ENCODE measurements around the gene RFX2. TPM values are rescaled to one million over a fixed set of nuclear protein-coding genes. Genes with fewer than 3 reads are reported as not detected.

RFX2 gene
- total RNA-seq, 2 experiments from 2014 or later: 8.6 to 8.9 TPM

- intact Hi-C loops (cut with DNase I, micrococcal nuclease): loop anchor here in 1 of 2 experiments (5.0 kb wide), 1 partner anchor 48 kb away; the partner anchor contains the start of gene RFX2
- Mint-ChIP-seq H3K4me3 (no peak overlapping the region), H3K27me3 (peaks cover 5% of the 10 kb centered on the region), H3K36me3 (ENCODE audit: low read depth) (no peaks in the 10 kb centered on the region), H3K4me1 (peaks cover 60% of the 10 kb centered on the region), H3K9me3 (ENCODE audit: low read depth) (no peaks in the 10 kb centered on the region), H3K27ac (no peak overlapping the region)
- DNase-seq (no peak), ATAC-seq (no peak)
- CTCF ChIA-PET: interaction anchor here (0.8 kb wide), 1 partner anchor 15 kb away, joined by 3 read pairs; no protein-coding TSS in a partner anchor
- POLR2A ChIA-PET: no interaction called here
Measured at GRCh38 chr19:6064336-6065073, 45.8 kb downstream of the RFX2 start.

GRCh38 chr19:6063576-6064335, 46.5 kb downstream of the RFX2 start:
- Mint-ChIP-seq H3K27ac (no peak overlapping the region), H3K36me3 (ENCODE audit: low read depth) (no peaks in the 10 kb centered on the region), H3K4me1 (peaks cover 60% of the 10 kb centered on the region), H3K27me3 (peaks cover 5% of the 10 kb centered on the region), H3K4me3 (no peak overlapping the region), H3K9me3 (ENCODE audit: low read depth) (no peaks in the 10 kb centered on the region)
- ChIA-PET POLR2A (no interaction called here), CTCF (interaction anchor here (0.8 kb wide), 1 partner anchor 14 kb away, joined by 3 read pairs; no protein-coding TSS in a partner anchor)
- DNase-seq: no peak
- ATAC-seq: no peak
- intact Hi-C loops (cut with DNase I, micrococcal nuclease): no loop called here

DNA sequence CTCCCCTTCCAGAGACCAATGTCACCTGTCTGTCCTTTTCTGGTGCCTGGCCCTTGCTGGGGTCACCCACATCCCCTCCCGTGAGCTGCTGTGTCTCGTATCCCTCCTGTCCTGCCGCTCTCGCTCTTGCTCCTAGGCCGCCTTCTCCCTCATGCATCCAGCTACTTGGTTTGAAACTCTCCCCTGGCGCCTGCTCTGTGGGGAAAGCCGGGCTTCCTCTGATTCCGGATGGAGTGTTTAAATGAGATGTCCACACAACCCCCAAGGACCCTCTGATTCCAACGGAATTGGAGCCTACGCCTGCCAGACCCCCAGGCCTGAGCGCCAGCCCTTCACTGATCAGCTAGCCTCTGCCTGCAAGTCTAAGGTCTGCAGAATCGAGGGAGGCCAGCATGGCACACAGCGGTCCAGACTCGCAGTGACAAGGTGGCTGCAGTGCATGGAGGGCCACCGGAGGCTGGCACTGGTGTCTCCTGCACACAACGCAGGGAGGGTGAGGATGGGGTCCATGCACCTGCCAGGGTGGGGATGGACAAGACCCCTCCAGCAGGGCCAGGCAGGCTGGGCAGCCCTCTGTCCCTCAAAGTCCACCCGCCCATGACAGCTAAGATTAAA, 47.2 kb downstream of the RFX2 start:
- CTCF ChIA-PET: no interaction called here
- no peak overlapping the region for H3K4me3 Mint-ChIP-seq
- H3K36me3 Mint-ChIP-seq (ENCODE audit: low read depth): no peaks in the 10 kb centered on the region
- no peak for DNase-seq
- no peak for ATAC-seq
- POLR2A ChIA-PET: interaction anchor here (0.6 kb wide), 2 partner anchors 155 to 238 kb away, joined by 3 to 4 read pairs; no protein-coding TSS in a partner anchor
- H3K27ac Mint-ChIP-seq: no peak overlapping the region
- no peaks in the 10 kb centered on the region for H3K9me3 Mint-ChIP-seq (ENCODE audit: low read depth)
- intact Hi-C loops (cut with DNase I, micrococcal nuclease): no loop called here
- H3K4me1 Mint-ChIP-seq: peaks cover 60% of the 10 kb centered on the region
- peaks cover 5% of the 10 kb centered on the region for H3K27me3 Mint-ChIP-seq

DNA sequence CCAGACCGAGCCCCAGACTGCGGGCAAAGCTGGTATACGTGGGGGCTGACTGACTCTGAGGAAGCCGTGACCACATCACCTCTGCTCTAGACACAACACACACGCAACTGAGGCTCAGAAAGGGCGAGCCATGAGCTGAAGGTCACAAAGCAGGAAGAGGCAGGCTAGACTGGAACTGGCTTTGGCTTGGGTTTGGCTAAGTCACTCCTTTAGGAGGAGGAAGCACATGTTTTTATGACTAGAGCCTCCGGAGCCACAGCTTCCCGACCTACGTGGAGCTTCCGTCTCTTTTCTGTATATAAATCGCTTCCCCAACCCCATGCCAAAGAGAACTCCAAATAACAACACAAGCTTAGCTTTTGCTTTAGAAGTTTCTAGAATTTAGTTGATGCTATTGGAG, 48.0 kb downstream of the RFX2 start:
- ChIA-PET POLR2A (interaction anchor here (0.6 kb wide), 2 partner anchors 156 to 239 kb away, joined by 3 to 4 read pairs; no protein-coding TSS in a partner anchor), CTCF (interaction anchor here (0.9 kb wide), 1 partner anchor 14 kb away, joined by 3 read pairs; no protein-coding TSS in a partner anchor)
- Mint-ChIP-seq H3K27me3 (peaks cover 5% of the 10 kb centered on the region), H3K4me1 (peaks cover 60% of the 10 kb centered on the region), H3K36me3 (ENCODE audit: low read depth) (no peaks in the 10 kb centered on the region), H3K27ac (peak overlapping the region; percentile 4), H3K9me3 (ENCODE audit: low read depth) (no peaks in the 10 kb centered on the region), H3K4me3 (no peak overlapping the region)
- peak; percentile 71 for ATAC-seq
- intact Hi-C loops (cut with DNase I, micrococcal nuclease): no loop called here
- peak; percentile 64 for DNase-seq

- Mint-ChIP-seq H3K27me3 (peaks cover 5% of the 10 kb centered on the region), H3K9me3 (ENCODE audit: low read depth) (no peaks in the 10 kb centered on the region), H3K4me3 (peak overlapping the region; percentile 37), H3K36me3 (ENCODE audit: low read depth) (no peaks in the 10 kb centered on the region), H3K4me1 (peaks cover 60% of the 10 kb centered on the region), H3K27ac (peak overlapping the region; percentile 56)
- ATAC-seq (no peak), DNase-seq (no peak)
- ChIA-PET CTCF (interaction anchor here (0.9 kb wide), 1 partner anchor 14 kb away, joined by 3 read pairs; no protein-coding TSS in a partner anchor), POLR2A (interaction anchor here (0.7 kb wide), 1 partner anchor 819 kb away, joined by 3 read pairs; no protein-coding TSS in a partner anchor)
- intact Hi-C loops (cut with DNase I, micrococcal nuclease): no loop called here
Measured at GRCh38 chr19:6061376-6062130, 48.7 kb downstream of the RFX2 start.

GRCh38 chr19:6060600-6061375, 49.5 kb downstream of the RFX2 start:
- H3K9me3 Mint-ChIP-seq (ENCODE audit: low read depth): no peaks in the 10 kb centered on the region
- peak overlapping the region; percentile 56 for H3K27ac Mint-ChIP-seq

DNA sequence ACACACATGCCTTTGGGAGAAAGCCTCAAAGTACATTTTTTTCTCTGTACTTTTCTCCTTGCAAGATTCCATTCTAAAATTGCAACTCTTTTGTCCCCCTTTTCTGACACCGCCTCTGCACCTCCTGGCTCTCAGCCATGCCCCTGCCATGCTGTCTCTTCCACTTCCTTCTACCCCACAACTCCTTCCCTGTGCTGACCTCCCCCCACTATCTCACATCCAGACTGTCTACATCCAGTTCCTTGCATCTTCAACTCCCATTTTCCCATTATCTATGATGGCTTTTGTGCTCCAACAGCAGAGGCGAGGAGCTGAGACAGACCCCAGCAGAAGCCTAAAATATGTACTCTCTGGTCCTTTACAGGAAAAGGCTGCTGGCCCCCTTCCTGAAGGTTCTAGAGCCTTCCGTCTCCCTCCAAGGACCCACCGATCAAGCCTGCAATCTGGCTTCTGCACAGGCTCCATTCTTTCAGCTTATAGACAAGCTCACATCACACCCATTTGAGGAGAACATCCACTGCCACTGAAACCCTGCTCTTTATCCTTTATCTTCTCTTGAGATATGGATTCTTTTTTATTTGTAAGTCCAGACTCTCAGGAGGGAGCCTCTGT, 50.2 kb downstream of the RFX2 start:
- ATAC-seq (no peak), DNase-seq (no peak)
- peaks cover 45% of the 10 kb centered on the region for H3K4me1 Mint-ChIP-seq
- no peak overlapping the region for H3K4me3 Mint-ChIP-seq
- no peaks in the 10 kb centered on the region for H3K9me3 Mint-ChIP-seq (ENCODE audit: low read depth)
- POLR2A ChIA-PET: no interaction called here
- intact Hi-C loops (cut with DNase I, micrococcal nuclease): no loop called here
- CTCF ChIA-PET: interaction anchor here (0.8 to 1.9 kb wide), 3 partner anchors 10 to 67 kb away, joined by 3 to 4 read pairs (median 3); no protein-coding TSS in a partner anchor
- peak overlapping the region; percentile 56 for H3K27ac Mint-ChIP-seq
- H3K27me3 Mint-ChIP-seq: peaks cover 5% of the 10 kb centered on the region
- H3K36me3 Mint-ChIP-seq (ENCODE audit: low read depth): no peaks in the 10 kb centered on the region

More at GRCh38 chr19:6060600-6061375, 49.5 kb downstream of the RFX2 start:
- ATAC-seq (peak; percentile 54), DNase-seq (peak; percentile 61)
- POLR2A ChIA-PET: interaction anchor here (0.7 kb wide), 1 partner anchor 820 kb away, joined by 3 read pairs; no protein-coding TSS in a partner anchor
- Mint-ChIP-seq H3K4me3 (peak overlapping the region; percentile 37), H3K27me3 (peaks cover 5% of the 10 kb centered on the region), H3K4me1 (peaks cover 52% of the 10 kb centered on the region), H3K36me3 (ENCODE audit: low read depth) (no peaks in the 10 kb centered on the region)
- intact Hi-C loops (cut with DNase I, micrococcal nuclease): no loop called here
- CTCF ChIA-PET: interaction anchor here (0.8 to 1.2 kb wide), 2 partner anchors 12 to 66 kb away, joined by 3 read pairs; no protein-coding TSS in a partner anchor

DNA sequence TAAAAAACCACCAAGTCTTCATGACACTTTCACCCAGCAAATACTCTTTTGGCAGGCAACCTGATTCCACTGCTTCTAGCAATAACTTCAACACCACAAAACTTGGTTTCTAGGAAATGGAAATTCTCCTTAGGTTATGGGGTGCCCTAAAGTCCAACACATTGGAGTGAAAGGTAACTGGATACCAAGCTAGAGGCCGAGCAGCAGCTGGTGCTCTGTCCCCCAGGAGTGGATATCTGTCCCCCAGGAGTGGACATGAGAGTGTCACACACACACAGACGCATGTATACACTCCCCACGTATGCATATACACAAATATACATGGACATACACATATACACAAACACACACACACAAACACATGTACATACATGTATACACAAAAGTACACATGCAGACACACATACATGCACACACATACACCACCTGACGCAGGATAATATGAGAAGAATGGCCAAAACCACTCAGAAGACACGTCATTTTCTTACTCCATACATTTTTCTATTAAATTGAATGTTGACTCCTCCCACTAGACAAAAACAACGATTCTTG, 50.8 kb downstream of the RFX2 start:
- POLR2A ChIA-PET: no interaction called here
- CTCF ChIA-PET: interaction anchor here (1.9 kb wide), 1 partner anchor 9 kb away, joined by 4 read pairs; no protein-coding TSS in a partner anchor
- Mint-ChIP-seq H3K36me3 (ENCODE audit: low read depth) (no peaks in the 10 kb centered on the region), H3K27ac (no peak overlapping the region), H3K4me1 (peaks cover 41% of the 10 kb centered on the region), H3K4me3 (no peak overlapping the region), H3K27me3 (peaks cover 3% of the 10 kb centered on the region), H3K9me3 (ENCODE audit: low read depth) (no peaks in the 10 kb centered on the region)
- DNase-seq (no peak), ATAC-seq (no peak)
- intact Hi-C loops (cut with DNase I, micrococcal nuclease): no loop called here

- Mint-ChIP-seq H3K36me3 (ENCODE audit: low read depth) (no peaks in the 10 kb centered on the region), H3K4me1 (peaks cover 40% of the 10 kb centered on the region), H3K27ac (no peak overlapping the region), H3K9me3 (ENCODE audit: low read depth) (no peaks in the 10 kb centered on the region), H3K27me3 (no peaks in the 10 kb centered on the region), H3K4me3 (no peak overlapping the region)
- no peak for DNase-seq
- ChIA-PET POLR2A (no interaction called here), CTCF (interaction anchor here (1.9 to 2.0 kb wide), 2 partner anchors 9 to 10 kb away, joined by 4 to 6 read pairs; no protein-coding TSS in a partner anchor)
- intact Hi-C loops (cut with DNase I, micrococcal nuclease): no loop called here
- ATAC-seq: no peak
Measured at GRCh38 chr19:6058518-6059201, 51.6 kb downstream of the RFX2 start.

All from activated CD4-positive, alpha-beta T cell treated with anti-CD3 and anti-CD28 coated beads for 36 hours (primary cell).